Urinary bladder (tissue), 4 donors: ENCODE results near the gene ANKRD65. TPM values are rescaled to one million over a fixed set of nuclear protein-coding genes. Genes with fewer than 3 reads are reported as not detected.
"Not testable (repeated sequence)": the region's sequence is repeated elsewhere in the genome, so short reads cannot be mapped to it uniquely, and the experiment has no call there.

Experiments used
- DNase-seq: peaks from one replicate; pipeline ENCODE4 v3.0.0-alpha.2; 2015; ENCODE audit errors: extremely low spot score
- H3K27ac ChIP-seq: one replicate; pipeline ENCODE4 v1.5.1; 2013; ENCODE audit warnings: low read depth, mild to moderate bottlenecking, moderate library complexity
- H3K36me3 ChIP-seq: one replicate; pipeline ENCODE4 v1.6.1; 2013; ENCODE audit warnings: mild to moderate bottlenecking, moderate library complexity; ENCODE audit not compliant: insufficient read depth
- H3K4me1 ChIP-seq: one replicate; pipeline ENCODE4 v1.6.1; 2013; ENCODE audit warnings: mild to moderate bottlenecking, moderate library complexity; ENCODE audit not compliant: insufficient read depth
- H3K4me3 ChIP-seq: one replicate; pipeline ENCODE4 v1.5.1; 2013; ENCODE audit warnings: low read depth, low read length
- WGBS: extraction: QIAGEN DNeasy Blood & Tissue Kit; methylation state at CpG from one replicate; pipeline ENCODE4 v1.1.7; 2013; 5-methylcytosine and 5-hydroxymethylcytosine counted together
- polyA plus RNA-seq: library from polyadenylated mRNA; stranded (reverse); fragments of 200-250 nt; gene quantifications from one replicate; pipeline ENCODE4 v1.2.3, GENCODE V29; 2013
- total RNA-seq: library from RNA; depleted of rRNA; stranded (reverse); fragments of >200 nt; gene quantifications from one replicate; pipeline ENCODE4 v1.2.3, GENCODE V29; 2014
- donor health status: healthy with polysubstance abuse.
- donor health status: healthy.

ANKRD65 gene
- total and polyA plus RNA-seq, 2 donors, result 5.8 to 17.7 TPM

GRCh38 chr1:1407636-1408318 is 13.3 kb downstream of the ANKRD65 start:
- Histone ChIP-seq H3K4me1 (peaks cover 2% of the 10 kb centered on the region), H3K36me3 (no peaks in the 10 kb centered on the region), H3K27ac (peak overlapping the region; percentile 81), H3K4me3 (peak overlapping the region; percentile 97)
- DNase-seq, result no peak
- WGBS, result 7% methylated on average over 41 of the region's 41 CpGs

GRCh38 chr1:1406821-1407635 is 14.0 kb downstream of the ANKRD65 start, which contains the start of gene MRPL20:
Gene MRPL20, minus strand, starts transcription at chr1:1407293. Its CDS starts 76 bp downstream, at chr1:1407217.
- H3K36me3 ChIP-seq, result peaks cover 1% of the 10 kb centered on the region
- under 1% methylated on average over 98 of the region's 98 CpGs for WGBS
- DNase-seq, result peak; percentile 82
- H3K4me3 ChIP-seq, result peak within 1 kb of the TSS; percentile 97
- H3K27ac ChIP-seq, result peak within 1 kb of the TSS; percentile 81
- peaks cover 2% of the 10 kb centered on the region for H3K4me1 ChIP-seq

GRCh38 chr1:1406101-1406820 is 14.8 kb downstream of the ANKRD65 start:
- H3K4me1 ChIP-seq, result peaks cover 2% of the 10 kb centered on the region
- no peak for DNase-seq
- H3K27ac ChIP-seq, result no peak overlapping the region
- WGBS, result 41% methylated on average over 43 of the region's 43 CpGs
- H3K36me3 ChIP-seq, result peaks cover 3% of the 10 kb centered on the region
- peak overlapping the region; percentile 97 for H3K4me3 ChIP-seq

DNA sequence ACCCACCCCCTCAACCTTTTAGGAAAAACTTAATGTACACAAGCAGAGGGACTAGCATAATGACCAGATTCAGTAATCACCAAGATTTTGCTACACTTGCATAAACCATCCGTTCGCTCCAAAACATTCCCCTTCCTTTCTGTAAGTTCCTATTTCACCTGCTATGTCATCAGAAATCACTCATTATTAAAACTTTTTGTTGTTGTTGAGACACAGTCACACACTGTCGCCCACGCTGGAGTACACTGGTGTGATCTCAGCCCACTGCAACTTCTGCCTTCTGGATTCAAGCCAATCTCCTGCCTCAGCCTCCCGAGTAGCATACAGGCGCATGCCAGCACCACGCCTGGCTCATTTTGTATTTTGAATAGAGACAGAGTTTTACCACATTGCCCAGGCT is 17.4 kb downstream of the ANKRD65 start:
- no peak for DNase-seq
- 75% methylated on average over 7 of the region's 7 CpGs for WGBS
- Histone ChIP-seq H3K4me3 (no peak overlapping the region), H3K36me3 (peaks cover 3% of the 10 kb centered on the region), H3K4me1 (peaks cover 2% of the 10 kb centered on the region), H3K27ac (no peak overlapping the region)

GRCh38 chr1:1402901-1403392 is 18.1 kb downstream of the ANKRD65 start:
- DNase-seq, H3K36me3 ChIP-seq, H3K4me3 ChIP-seq, H3K4me1 ChIP-seq, H3K27ac ChIP-seq: not testable (repeated sequence)
- 84% methylated on average over 9 of the region's 9 CpGs for WGBS

DNA sequence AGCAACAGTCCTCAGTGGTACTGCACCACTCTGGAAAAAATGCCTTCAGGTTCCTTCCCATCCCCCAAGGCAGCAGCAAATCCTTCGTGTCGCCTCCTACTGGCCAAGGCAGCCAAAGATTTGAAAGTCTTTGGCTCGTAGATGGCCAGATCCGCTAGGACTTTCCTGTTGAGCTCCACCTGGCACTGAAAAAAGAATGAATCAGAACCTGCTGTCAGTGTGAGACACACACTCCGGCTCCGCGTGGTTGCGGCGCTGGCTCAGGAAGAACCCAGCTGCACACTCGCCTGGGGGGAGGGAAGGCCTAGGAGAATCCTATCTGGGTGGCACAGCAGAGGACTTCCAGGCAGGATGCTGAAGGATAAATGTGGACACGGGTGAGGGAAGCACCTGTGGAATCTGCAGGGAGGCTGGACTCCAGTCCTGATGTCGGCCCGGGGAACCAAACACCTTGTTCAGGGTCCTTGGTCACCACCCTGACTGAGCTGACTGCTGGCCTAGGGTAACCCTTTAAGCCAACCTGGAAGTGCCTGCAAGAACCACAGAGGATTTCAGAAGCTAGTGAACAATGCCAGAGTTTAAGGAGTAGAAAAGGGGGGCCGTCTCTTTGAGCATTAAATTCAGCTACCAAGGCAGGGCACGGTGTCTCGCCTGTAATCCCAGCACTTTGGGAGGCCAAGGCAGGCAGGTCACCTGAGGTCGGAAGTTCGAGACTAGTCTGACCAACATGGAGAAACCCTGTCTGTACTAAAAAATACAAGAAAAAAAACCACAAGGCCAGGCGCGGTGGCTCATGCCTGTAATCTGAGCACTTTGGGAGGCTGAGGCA is 18.8 kb downstream of the ANKRD65 start:
- WGBS, result 71% methylated on average over 20 of the region's 20 CpGs
- DNase-seq, result no peak
- Histone ChIP-seq H3K36me3 (peaks cover 5% of the 10 kb centered on the region), H3K4me1 (peaks cover 2% of the 10 kb centered on the region), H3K27ac (no peak overlapping the region), H3K4me3 (no peak overlapping the region)

DNA sequence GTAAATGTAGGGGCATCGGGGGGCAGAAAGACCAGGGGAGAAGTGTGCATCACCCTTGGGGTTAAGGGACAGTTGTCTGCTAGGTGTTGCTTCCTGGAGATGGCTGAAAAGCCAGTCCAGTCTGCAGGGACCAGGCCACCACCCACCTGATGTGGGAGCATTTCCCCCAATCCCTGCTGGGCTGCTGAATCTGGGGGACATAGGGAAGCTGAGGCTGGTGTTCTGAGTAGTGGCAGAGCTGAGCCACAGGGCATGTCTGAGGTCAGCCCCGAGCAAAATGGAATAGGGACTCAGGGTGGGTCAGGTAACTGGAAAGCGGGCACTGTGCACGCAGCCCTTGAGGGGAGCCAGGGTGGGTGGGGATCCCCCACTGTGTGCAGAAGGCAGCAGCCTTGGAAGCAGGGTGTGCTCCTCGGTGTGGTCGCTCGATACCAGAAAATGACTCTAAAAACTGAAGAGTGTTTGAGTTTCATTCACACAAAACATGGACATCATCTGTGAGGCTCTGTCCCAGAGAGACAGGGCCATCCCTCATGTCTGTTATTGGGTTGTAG is 19.5 kb downstream of the ANKRD65 start:
- Histone ChIP-seq H3K27ac (no peak overlapping the region), H3K4me1 (peaks cover 2% of the 10 kb centered on the region), H3K36me3 (peaks cover 5% of the 10 kb centered on the region), H3K4me3 (no peak overlapping the region)
- no peak for DNase-seq
- 89% methylated on average over 7 of the region's 7 CpGs for WGBS

GRCh38 chr1:1400576-1401456 is 20.3 kb downstream of the ANKRD65 start:
- Histone ChIP-seq H3K4me1 (no peaks in the 10 kb centered on the region), H3K27ac (no peak overlapping the region), H3K4me3 (no peak overlapping the region), H3K36me3 (peaks cover 5% of the 10 kb centered on the region)
- DNase-seq, result no peak
- WGBS, result 83% methylated on average over 22 of the region's 22 CpGs

GRCh38 chr1:1399872-1400575 is 21.1 kb downstream of the ANKRD65 start:
- no peak overlapping the region for H3K27ac ChIP-seq
- H3K4me1 ChIP-seq, result no peaks in the 10 kb centered on the region
- DNase-seq, result no peak
- WGBS, result 5% methylated on average over 34 of the region's 34 CpGs
- peaks cover 5% of the 10 kb centered on the region for H3K36me3 ChIP-seq
- peak overlapping the region; percentile 97 for H3K4me3 ChIP-seq

GRCh38 chr1:1399187-1399871 is 21.7 kb downstream of the ANKRD65 start, which contains the start of gene CCNL2:
Gene CCNL2, minus strand, starts transcription at chr1:1399335. Its CDS starts 29 bp downstream, at chr1:1399306.
- no peaks in the 10 kb centered on the region for H3K4me1 ChIP-seq
- under 1% methylated on average over 86 of the region's 86 CpGs for WGBS
- H3K36me3 ChIP-seq, result peaks cover 5% of the 10 kb centered on the region
- peak within 1 kb of the TSS; percentile 75 for H3K27ac ChIP-seq
- DNase-seq, result peak; percentile 88
- peak within 1 kb of the TSS; percentile 97 for H3K4me3 ChIP-seq

GRCh38 chr1:1398677-1399186 is 22.3 kb downstream of the ANKRD65 start:
- peaks cover 5% of the 10 kb centered on the region for H3K36me3 ChIP-seq
- H3K4me1 ChIP-seq, result no peaks in the 10 kb centered on the region
- under 1% methylated on average over 54 of the region's 54 CpGs for WGBS

More at GRCh38 chr1:1398677-1399186, 22.3 kb downstream of the ANKRD65 start:
- DNase-seq, result no peak
- Histone ChIP-seq H3K4me3 (peak overlapping the region; percentile 97), H3K27ac (peak overlapping the region; percentile 75)
